GM03348 (cell line): Measurements from ENCODE around the gene TTC39B.
A peak's percentile ranks its signal among the peaks of the same experiment; 100 is the strongest.
"Not testable (repeated sequence)": the region's sequence is repeated elsewhere in the genome, so short reads cannot be mapped to it uniquely, and the experiment has no call there.

Source experiments
- DNase-seq: peaks from one replicate; pipeline ENCODE4 v3.0.0; 2012; ENCODE audit warnings: low spot score

Gene TTC39B

DNA sequence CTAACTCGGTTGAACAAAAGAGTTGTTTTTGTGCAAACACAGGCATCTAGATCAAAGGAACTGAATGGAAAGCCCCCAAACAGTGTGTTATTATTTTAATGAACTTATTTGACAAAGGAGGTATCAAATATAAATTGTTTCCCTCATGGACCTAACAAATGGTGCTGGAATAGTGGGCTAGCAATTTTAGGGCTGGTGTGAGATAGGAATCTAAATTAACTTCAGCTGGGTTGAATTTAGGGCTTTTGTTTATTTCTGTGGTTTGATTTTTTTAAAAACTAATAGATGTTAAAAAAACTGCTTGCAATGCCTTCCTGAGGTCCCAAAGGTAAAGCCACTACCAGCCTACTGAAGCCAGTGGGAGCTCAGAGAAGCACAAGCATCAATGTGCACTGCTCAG lies 42.1 kb downstream of the TTC39B start:
- DNase-seq: no peak

DNA sequence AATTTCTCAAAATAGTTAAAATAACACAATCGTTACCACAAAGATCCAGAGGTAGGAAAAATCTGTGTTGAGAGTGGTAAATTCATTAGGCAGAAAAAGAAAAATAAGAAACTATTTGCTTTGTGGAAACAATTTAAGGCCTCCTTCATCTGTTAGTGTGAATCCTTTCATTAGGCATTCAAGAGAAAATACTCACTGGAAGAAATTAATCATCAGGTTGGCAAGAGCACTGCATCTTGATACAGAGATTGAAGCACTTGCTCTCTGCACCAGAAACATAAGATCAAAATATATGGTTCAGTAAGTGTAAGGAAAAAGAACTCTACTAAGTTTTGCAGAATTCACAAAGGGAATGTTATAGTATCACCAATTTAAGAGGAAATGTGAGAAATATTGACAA lies 44.4 kb downstream of the TTC39B start:
- DNase-seq: no peak

DNA sequence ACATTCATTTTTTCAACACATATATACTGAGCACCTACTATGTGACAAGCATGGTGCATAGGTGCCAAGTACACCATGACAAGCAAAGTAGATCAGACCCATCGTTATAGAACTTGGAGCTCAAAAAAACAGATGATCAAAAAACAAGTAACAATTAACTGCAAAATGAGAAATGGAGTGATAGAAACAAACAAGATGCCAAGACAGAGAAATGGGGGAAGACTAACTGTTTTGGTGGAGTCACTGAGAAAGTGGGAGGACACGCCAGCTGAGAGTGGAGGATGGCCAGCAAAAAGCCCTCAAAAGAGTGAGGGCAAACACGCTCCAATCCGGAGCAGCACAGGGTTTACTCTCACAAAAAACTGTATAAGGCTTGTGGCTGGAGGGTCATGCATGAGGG lies 50.6 kb downstream of the TTC39B start:
- no peak for DNase-seq

DNA sequence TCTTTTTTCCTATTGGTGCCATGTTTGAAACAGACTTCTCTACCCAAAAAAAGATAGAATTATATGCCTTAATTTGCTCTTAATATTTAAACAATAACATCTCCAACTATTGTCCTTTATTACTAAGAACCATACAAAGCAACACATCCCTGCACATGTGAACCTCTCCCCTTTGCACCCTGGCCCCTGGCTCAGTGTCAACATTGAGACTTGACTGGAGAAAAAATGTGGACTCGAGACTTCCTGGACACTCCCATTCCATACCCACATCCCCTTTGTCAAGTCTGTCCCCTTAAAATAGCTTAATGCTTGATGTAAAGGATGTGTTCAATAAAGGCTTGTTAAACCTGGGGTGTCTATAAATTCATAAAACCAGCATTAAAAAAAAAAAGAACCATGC lies 53.2 kb downstream of the TTC39B start:
- DNase-seq: no peak

DNA sequence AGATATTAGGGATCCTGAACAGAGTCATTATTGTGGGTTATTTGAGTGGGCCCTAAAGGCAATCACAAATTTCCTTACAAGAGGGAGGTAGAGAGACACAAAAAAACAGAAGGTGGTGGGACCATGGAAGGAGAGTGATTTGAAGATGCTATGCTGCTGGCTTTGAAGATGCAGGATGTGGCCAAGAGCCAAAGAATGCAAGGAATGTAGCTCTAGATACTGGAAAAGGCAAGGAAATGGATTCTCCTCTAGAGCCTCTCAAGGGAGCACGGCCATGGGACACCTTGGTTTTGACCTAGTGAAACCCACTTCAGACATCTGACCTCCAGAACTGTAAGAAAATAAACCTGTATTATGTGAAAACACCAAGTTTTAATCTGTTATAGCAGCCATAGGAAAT lies 53.8 kb downstream of the TTC39B start:
- peak; percentile 29 for DNase-seq

DNA sequence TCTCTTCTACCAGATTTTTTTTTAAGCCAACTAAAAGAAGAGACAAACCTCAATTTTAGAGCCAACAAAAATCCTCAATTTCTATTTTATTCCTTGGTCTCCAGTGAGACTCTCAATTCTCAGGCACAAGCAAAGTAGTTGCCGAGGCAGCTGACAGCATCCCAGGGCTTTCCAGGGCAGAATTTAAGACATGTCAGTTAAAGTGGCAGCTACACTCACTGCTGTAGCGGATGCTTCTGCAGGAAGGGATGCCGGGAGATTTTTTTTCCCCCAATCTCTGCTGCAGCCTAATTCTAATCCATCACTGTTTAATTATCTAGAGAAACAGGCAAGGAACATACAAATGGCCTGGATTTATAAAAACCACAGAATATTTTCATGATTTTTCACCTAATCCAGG lies 57.0 kb downstream of the TTC39B start:
- DNase-seq: peak; percentile 27

DNA sequence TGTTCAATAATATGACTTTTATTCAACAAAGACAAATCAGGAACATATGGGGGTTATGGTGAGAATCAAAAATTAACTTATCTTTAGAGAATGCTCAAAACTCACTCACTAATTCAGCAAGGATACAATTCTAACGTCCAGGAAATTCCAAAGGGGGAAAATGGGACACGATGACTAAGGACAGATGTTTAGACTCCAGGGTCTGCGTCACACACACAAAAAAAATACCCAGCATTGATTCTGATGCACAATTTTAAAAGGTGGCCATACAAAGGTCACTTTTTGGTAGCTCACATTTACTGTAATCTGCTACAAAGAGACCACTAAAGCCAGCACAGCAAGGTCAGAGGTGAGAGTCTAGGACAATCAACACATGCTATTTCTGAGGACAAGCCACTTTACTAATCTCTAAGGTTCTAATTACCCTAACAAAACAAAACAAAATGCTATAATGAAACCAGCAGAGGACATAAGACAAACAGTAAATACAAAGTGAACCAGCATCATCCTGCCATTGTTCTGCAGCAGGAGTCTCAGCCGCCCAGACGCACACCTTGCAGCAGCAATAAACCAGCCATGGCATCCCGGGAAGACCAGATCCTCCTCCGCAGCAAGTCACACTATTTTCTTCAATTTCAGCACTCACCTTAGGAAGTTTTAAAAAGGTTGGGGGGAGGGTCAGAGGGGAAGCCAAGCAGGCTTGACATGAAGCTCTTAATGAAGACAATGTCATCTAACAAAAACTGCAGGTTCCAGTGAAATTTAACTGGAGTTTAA lies 57.8 kb downstream of the TTC39B start:
- peak; percentile 56 for DNase-seq

DNA sequence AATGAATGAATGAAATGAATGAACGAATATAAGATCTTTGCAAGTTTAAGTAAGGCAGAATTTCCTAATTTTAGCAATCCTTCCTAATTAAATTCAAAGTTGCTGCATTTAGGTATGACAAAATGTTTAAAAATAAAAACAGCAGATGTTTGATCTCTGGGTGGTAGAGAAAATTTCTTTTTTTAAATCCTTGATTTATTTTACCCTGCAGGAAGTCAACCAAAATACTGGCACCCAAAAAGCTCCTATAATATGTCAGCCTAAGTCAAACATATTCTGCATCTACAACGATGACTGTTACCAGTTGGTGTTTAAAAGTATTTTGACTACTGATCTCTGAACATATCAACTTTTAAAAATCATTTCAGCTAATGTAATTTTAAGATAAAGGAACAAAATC lies 58.4 kb downstream of the TTC39B start:
- DNase-seq: no peak

DNA sequence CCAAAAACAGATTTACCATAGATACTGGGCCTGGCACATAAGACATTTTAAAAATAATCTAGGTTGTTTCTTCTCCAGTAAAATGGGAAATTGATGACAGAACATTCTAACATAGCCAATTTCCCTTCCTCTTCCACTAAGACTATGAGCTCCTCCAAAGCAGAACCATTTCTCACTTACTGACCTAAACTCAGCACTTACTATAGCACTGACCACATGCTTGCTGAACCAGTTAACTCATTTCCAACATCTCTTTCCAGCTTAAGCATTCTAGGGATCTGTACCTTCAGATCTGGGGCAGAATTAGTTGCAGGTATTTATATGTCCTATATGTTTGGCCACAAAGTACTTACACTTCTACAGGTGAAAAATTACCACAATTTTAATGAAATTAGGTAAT lies 58.9 kb downstream of the TTC39B start:
- no peak for DNase-seq

DNA sequence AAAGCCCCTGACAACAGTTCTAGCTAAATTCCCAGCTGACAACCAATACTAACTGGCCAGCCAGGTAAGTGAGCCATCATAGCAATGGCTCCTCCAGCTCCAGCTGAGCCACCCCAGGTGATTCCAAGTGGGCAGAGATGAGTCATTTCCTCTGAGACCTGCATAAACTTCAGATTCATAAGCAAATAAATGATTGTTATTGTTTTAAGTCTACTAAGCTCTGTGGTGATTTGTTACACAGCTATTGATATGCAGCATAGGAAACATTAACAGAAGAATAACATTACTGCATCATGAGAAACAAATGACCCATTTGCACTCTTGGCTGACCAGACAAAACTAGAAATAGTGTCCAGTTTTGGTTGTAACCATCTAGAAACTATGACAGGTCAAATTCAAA lies 60.3 kb downstream of the TTC39B start:
- no peak for DNase-seq

DNA sequence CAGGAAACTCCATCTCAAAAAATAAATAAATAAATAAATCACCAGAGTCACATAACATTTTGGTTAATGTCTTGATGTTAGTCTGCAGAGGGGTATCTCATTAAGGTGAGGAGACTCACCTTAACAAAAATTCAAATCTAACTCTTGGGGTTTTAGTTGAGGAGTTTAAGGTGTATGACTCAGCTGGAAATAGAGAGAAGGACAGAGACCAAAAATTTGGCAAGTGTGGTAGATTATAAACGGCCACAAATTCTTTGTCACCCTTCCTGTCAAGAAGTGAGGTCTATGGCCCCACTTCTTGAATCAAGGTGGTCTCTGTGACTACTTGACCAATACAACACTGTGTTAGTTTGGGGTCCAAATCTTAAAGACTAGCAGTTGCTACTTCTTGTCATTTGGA lies 60.8 kb downstream of the TTC39B start:
- DNase-seq: no peak

DNA sequence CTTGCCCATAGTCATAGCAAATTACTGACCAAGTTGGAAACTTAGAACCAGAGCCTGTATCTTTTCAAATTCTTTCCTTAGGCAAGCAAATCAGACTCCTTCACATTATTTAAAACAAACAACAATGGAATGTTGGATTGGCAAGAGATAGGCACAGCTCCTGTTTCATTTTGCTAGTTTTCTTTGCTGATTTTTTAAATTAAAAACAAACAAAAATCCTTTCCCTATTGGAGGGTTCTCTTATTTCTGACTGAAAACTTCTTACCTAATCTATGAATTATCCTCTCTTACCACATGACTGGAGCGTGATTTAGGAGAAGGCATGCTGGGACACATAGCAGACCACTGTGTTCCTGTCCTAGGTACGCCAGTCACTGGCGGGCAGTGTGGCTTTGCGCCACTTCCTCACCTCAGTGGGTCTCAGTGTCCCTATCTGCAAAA lies 63.0 kb downstream of the TTC39B start:
- DNase-seq: peak; percentile 48

DNA sequence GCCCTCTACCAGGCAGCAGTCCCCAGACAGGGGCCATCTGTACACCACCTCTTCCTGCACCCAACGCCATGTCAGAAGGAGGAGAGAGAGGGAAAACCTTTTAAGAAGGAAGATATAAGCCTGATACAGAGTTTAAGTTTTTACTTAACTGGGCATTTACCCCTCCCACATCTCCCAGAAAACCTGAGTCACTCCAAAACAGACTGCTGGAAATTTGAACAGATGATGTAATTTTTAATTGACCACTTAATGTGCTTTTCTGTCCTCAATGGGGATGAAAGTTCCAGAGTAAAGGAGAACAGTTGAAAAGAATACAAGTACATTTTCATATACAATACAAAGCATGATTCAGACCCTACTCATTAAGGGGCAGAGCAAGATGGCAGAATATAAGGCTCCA lies 63.9 kb downstream of the TTC39B start:
- DNase-seq: peak; percentile 60

DNA sequence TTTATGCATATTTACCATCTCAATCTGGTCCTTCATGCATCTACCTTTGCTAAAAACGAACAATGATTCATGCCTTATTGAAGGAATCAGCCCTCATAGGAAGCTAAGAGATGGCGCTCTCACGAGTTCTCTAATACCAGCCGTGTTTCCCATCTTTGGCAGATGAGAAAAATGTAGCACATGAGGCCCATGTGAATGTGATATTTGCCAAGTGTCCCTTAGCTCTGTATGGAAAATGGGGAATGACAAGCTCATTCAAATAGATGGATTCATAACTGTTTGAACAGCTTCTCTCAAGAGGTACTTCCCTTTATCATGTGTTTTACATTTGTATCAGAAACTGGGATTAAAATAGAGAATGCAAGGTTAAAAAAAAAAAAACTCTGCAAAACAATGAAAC lies 66.1 kb downstream of the TTC39B start:
- DNase-seq: no peak

DNA sequence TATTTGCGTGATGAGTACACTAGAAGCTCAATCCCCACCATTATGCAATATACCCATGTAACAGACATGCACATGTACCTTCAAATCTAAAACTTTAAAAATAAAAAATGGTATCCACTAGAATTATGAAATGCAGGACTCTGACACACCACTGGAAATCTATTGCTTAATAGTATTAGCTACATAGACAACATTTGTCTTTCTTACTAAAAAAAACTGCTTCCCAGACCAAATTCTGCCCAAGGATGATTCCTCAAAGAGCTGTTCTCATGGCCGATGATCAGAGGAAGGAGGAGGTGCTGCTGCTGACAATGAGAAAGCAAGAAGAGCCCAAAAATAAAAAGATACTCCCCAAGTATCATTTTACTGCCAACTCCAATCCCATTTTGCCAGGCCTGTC lies 67.2 kb downstream of the TTC39B start:
- peak; percentile 61 for DNase-seq

DNA sequence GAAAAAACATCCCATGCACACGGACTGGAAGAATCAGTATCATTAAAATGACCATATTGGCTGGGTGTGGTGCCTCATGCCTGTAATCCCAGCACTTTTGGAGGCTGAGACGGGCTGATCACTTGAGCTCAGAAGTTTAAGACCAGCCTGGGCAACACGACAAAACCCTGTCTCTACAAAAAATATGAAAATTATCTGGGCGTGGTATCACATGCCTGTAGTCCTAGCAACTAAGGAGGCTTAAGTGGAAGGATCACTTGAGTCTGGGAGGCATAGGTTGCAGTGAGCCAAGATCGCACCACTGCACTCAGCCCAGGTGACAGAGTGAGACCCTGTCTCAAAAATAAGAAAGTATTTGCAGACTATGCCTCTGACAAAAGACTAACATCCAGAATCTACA lies 68.4 kb downstream of the TTC39B start:
- DNase-seq: no peak

DNA sequence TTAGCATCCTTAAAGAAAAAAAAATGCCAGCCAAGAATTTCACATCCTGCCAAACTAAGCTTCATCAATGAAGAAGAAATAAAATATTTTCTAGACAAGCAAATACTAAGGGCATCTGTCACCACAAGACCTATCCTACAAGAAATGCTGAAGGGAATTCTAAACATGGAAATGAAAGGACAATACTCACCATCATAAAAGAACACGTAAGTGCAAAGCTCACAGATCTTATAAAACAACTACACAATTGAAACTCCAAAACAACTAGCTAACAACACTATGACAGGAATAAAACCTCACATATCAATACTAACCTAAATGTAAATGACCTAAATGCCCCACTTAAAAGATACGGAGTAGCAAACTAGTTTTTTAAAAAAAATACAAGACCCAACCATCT lies 71.4 kb downstream of the TTC39B start:
- no peak for DNase-seq

DNA sequence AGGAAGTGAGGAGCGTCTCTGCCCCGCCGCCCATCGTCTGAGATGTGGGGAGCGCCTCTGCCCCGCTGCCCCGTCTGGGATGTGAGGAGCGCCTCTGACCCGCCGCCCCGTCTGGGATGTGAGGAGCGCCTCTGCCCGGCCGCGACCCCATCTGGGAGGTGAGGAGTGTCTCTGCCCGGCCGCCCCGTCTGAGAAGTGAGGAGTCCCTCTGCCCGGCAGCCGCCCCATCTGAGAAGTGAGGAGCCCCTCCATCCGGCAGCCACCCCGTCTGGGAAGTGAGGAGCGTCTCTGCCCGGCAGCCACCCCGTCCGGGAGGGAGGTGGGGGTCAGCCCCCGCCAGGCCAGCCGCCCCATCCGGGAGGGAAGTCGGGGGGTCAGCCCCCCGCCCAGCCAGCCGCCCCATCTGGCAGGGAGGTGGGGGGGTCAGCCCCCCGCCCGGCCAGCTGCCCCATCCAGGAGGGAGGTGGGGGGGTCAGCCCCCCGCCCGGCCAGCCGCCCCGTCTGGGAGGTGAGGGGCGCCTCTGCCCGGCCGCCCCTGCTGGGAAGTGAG lies 73.0 kb downstream of the TTC39B start:
- not testable (repeated sequence) for DNase-seq

DNA sequence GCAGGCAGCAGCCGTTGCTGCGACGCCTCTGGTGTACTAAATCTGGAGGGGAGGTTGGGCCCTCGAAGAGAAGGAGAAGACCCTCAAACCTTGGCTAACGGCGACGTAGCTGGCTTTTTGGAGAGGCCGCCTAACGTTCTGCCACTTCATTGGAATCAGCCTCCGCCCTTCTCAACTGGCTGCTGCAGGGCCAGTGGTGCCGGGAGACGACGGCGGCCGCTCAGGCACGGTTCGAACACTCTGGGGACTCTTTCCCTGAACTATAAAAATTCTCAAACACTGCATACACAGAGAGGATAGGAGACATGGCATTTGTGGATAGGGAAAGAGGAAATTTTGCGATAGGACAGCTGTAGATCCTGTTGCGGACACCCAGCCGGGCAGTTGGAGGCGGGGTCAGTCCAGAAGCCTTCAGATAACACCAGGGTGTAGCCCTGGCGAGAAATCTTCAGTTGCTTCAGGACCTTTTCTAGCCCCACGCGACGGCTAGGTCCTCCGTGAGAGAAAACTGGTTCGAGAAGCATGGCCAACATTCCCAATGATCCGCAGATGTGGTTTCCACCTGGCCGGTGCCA lies 74.2 kb downstream of the TTC39B start:
- not testable (repeated sequence) for DNase-seq

DNA sequence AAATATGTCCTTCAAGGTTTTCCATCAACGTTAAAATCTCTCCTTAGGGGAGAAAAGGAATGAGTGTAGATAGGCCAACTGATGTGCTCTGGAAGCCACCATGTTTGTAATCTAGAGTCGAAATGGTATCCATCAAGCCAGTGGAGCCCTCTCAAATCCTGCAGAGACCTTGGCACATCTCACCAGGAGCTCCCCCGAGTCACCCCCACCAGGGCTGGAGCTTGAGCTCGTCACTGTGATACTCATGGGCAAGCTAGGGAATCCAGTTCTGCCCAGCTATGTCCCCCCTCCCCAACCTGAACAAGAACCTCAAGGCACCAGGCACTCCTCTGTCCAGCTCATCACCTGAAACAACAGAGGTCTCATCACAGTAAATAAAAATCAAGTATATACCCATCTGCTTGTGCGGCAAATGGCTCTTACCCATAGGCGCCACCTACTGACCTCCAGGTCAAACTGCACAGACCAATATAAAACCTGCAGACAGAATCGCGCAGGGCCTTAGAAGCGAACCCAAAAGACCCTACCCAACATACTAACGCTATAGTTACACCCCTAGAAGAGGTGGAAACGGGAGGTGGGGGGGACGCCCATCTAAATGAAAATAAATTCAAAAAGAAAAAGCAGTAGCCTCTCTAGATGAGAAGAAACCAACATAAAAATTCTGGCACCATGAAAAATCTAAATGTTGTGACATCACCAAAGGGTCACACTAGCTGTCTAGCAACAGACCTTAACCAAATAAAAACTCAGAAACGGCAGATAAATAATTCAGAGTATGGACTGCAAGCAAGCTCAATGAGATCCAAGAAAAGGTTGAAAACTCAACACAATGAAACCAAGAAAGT lies 75.0 kb downstream of the TTC39B start:
- peak; percentile 46 for DNase-seq

DNA sequence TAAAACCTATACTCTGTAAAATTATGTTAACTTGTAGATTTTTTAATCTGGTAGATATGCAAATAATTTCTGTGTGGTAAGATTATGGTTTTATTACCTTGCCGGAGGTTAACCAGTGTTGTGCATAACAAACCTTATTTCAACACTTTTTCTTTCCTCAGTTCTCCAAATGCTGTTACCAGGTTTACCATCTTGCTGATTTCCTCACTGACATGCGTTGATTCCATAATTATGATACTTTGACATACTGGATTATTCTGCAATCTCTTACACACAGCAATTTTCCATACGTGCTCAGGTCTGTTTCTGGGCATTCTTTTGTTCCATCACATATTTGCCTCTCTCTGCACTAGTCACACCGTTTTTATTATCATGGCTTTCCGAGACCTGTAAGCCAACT lies 77.6 kb downstream of the TTC39B start:
- DNase-seq: no peak

DNA sequence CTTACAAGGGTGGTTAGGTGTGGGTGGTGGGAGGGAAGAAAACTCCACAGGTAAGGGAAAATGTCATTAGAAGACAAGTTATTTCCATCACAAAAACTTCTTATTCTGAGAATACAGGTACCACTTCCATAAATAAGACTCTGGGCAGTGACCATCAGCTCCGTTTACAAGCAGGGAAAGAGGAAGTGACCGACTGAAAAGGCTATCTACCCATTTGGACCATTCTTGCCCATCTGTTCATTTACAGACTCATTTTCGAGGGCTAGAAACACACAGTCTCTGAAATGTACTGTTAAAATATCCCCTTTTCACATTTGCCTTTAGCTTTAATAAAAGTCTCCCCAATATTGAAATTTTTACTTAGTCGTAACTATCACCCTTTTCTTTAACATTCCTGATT lies 79.5 kb downstream of the TTC39B start:
- DNase-seq: no peak
